ENCODE measurements around the gene GJD3. TPM values are rescaled to one million over a fixed set of nuclear protein-coding genes. Genes with fewer than 3 reads are reported as not detected.

GJD3 gene
- total RNA-seq, 1 experiment from 2014 or later = not detected

DNA sequence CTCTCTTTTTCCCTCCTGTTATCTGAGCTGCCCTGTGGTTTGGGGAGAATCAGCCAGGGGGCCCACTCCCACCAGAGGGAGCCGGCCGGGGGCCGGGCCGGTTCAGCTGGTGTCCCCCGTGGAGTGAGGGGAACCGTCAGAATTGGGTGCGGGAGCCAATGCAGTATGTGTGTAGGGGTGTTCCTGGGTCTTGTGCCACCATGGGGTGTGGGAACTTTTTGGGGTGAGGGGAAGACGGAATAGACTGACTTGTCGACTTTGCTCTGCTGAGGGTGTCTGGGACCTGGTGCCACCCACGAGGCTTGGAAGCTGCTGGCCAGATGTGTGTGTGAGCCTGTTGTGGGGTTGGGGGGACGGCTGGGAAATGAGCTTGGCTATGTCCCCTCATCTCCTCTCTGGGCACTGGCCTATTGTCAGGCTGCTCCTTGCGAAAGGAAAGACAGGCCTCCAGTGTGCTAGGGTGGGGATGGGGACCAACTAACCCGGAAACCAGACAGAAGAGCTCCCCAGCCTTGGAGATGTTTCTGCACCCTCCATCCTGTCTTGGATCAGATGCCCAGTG, 45.6 kb downstream of the GJD3 start:
- peaks cover 53% of the 10 kb centered on the region for H3K27me3 Mint-ChIP-seq (ENCODE audit: low read depth)
- TF ChIP-seq, protein P1, sequence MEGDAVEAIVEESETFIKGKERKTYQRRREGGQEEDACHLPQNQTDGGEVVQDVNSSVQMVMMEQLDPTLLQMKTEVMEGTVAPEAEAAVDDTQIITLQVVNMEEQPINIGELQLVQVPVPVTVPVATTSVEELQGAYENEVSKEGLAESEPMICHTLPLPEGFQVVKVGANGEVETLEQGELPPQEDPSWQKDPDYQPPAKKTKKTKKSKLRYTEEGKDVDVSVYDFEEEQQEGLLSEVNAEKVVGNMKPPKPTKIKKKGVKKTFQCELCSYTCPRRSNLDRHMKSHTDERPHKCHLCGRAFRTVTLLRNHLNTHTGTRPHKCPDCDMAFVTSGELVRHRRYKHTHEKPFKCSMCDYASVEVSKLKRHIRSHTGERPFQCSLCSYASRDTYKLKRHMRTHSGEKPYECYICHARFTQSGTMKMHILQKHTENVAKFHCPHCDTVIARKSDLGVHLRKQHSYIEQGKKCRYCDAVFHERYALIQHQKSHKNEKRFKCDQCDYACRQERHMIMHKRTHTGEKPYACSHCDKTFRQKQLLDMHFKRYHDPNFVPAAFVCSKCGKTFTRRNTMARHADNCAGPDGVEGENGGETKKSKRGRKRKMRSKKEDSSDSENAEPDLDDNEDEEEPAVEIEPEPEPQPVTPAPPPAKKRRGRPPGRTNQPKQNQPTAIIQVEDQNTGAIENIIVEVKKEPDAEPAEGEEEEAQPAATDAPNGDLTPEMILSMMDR (conservative IDR thresholded peaks at IDR 0.05) = no peak
- H2BK120ac ChIP-seq (ENCODE audit: low read depth, low read length, poor library complexity, severe bottlenecking) = no peak overlapping the region
- H3K27ac Mint-ChIP-seq = no peak overlapping the region
- H4K20me1 ChIP-seq (ENCODE audit: control insufficient read depth, insufficient read depth, insufficient read length) = peaks cover 4% of the 10 kb centered on the region
- H3K4me3 Mint-ChIP-seq = peak overlapping the region; percentile 80 to 94
- H4K8ac ChIP-seq (replicated peaks; ENCODE audit: insufficient read length, low read depth, low read length) = no peak overlapping the region
- no CpG with 5 or more reads among the region's 13 CpGs for WGBS (ENCODE audit: extremely low coverage, insufficient read length, low lambda C conversion rate)
- H2BK20ac ChIP-seq (ENCODE audit: low read depth, low read length, poor library complexity, severe bottlenecking) = no peak overlapping the region
- no peak overlapping the region for H2AFZ ChIP-seq (ENCODE audit: low read length)
- H3K36me3 Mint-ChIP-seq (ENCODE audit: insufficient read depth in 1 of 3, low read depth in 3 of 3) = no peaks in the 10 kb centered on the region; a peak in 1 of 7 replicates
- H3K79me2 ChIP-seq (ENCODE audit: insufficient read depth, low read length) = no peaks in the 10 kb centered on the region; the same call in 1 of the 2 replicates
- H3K27ac ChIP-seq (ENCODE audit: insufficient read length, low read depth, low read length) = no peak overlapping the region
- H4K91ac ChIP-seq (ENCODE audit: insufficient read length, low read depth, low read length) = no peak overlapping the region
- peaks cover 5% of the 10 kb centered on the region; the same call in 1 of the 2 replicates for H3K27me3 ChIP-seq (ENCODE audit: insufficient read depth, low read length)
- peaks cover 26% of the 10 kb centered on the region for H3K23me2 ChIP-seq (ENCODE audit: insufficient read length, low read depth, low read length, poor library complexity, severe bottlenecking)
- no peak overlapping the region for H3K23ac ChIP-seq (ENCODE audit: insufficient read length, low read depth, low read length)
- peak overlapping the region; percentile 68 for H3K4me2 ChIP-seq (ENCODE audit: insufficient read depth, insufficient read length, low read length)
- no peaks in the 10 kb centered on the region for H3K9me3 ChIP-seq (ENCODE audit: control insufficient read depth, low read depth, low read length)
- no peak overlapping the region for H3K56ac ChIP-seq (ENCODE audit: insufficient read length, low read depth, low read length)
- no peak overlapping the region for H4K5ac ChIP-seq (ENCODE audit: insufficient read length, low read depth, low read length)
- H3T11ph ChIP-seq (ENCODE audit: low read length) = no peak overlapping the region
- no peak overlapping the region for H2BK15ac ChIP-seq (ENCODE audit: low read depth, low read length)
- no peak overlapping the region for H2BK12ac ChIP-seq (ENCODE audit: insufficient read length, low read depth, low read length)
- no peaks in the 10 kb centered on the region for H3K9me3 Mint-ChIP-seq
- no peak for DNase-seq
- H3K4me1 Mint-ChIP-seq = peaks cover 59 to 82% of the 10 kb centered on the region in 2 experiments
- H3K18ac ChIP-seq (ENCODE audit: insufficient read length, low read depth, low read length) = no peak overlapping the region
- no peak overlapping the region for H3K9ac ChIP-seq (ENCODE audit: extremely low read depth, insufficient read length, low read length)
- no peaks in the 10 kb centered on the region for H3K79me1 ChIP-seq (ENCODE audit: insufficient read depth, low read depth, low read length, poor library complexity, severe bottlenecking)
- H3K4me1 ChIP-seq (ENCODE audit: insufficient read depth, low read length) = peaks cover 8% of the 10 kb centered on the region; the same call in 1 of the 2 replicates
- H2AK5ac ChIP-seq (ENCODE audit: insufficient read length, low read length) = no peak overlapping the region
- no peak overlapping the region for H3K4ac ChIP-seq (ENCODE audit: low read depth, low read length)
- H2BK5ac ChIP-seq (ENCODE audit: insufficient read length, low read length) = no peak overlapping the region
- H3K14ac ChIP-seq (ENCODE audit: insufficient read depth, low read length) = no peak overlapping the region
